Hepatocyte (in vitro differentiated cells): ENCODE data around the gene IGBP1.

ENCODE experiments used
- CTCF ChIP-seq: fragments of 200-600 bp; sonication (generic); IDR thresholded peaks from 2 replicates; pipeline ENCODE4 v1.5.1; 2016; ENCODE audit warnings: antibody characterized with exemption, mild to moderate bottlenecking; ENCODE audit not compliant: poor library complexity
- EZH2 ChIP-seq: fragments of 200-600 bp; sonication (generic); IDR thresholded peaks from 2 replicates; pipeline ENCODE4 v1.6.1; 2016; ENCODE audit warnings: antibody characterized with exemption, mild to moderate bottlenecking, borderline replicate concordance
- EZH2phosphoT487 ChIP-seq: fragments of 200-600 bp; sonication (generic); IDR thresholded peaks from one replicate; pipeline ENCODE4 v1.6.1; 2018; ENCODE audit warnings: antibody characterized with exemption, mild to moderate bottlenecking, low read depth, moderate library complexity; ENCODE audit not compliant: unreplicated experiment, severe bottlenecking

- TF ChIP-seq CTCF = no peak
- no peak for TF ChIP-seq EZH2phosphoT487
- TF ChIP-seq EZH2 = no peak
Observed at GRCh38 chrX:70190225-70190624, 57.0 kb downstream of the IGBP1 start.
